ENCODE results near the gene SLC8A3. TPM values are rescaled to one million over a fixed set of nuclear protein-coding genes. Genes with fewer than 3 reads are reported as not detected.

Gene SLC8A3
- total RNA-seq, 1 experiment from 2014 or later = not detected

GRCh38 chr14:70069186-70069585 lies 119.6 kb downstream of the SLC8A3 start:
- no peak overlapping the region for H3K4me2 ChIP-seq (ENCODE audit: low read length)
- no peaks in the 10 kb centered on the region for H3K36me3 ChIP-seq (ENCODE audit: control insufficient read depth in 1 of 2, insufficient read depth in 2 of 2, low read length in 2 of 2)
- DNase-seq (ENCODE audit: low read depth, low spot score) (no peak), ATAC-seq (no peak)
- ChIA-PET RAD21 (ENCODE audit: low non-redundant PET in 1 of 2, low total read pairs in 2 of 2, uncharacterized antibody in 2 of 2, unreplicated experiment in 2 of 2) (no interaction called here), CTCF (no interaction called here), POLR2A (no interaction called here)
- no peaks in the 10 kb centered on the region for H3K79me2 ChIP-seq (ENCODE audit: insufficient read depth, low read length)
- no peak for TF ChIP-seq ELF1 (IDR thresholded peaks at IDR 0.05; ENCODE audit: borderline replicate concordance, low read depth)
- H3K4me1 ChIP-seq (ENCODE audit: control insufficient read depth in 1 of 2, insufficient read depth in 2 of 2, low read length in 2 of 2) = no peaks in the 10 kb centered on the region
- intact Hi-C loops (cut with micrococcal nuclease) = no loop called here
- H3K27ac ChIP-seq (ENCODE audit: low read depth, low read length) = no peak overlapping the region
- no peaks in the 10 kb centered on the region for H3K9me3 ChIP-seq (ENCODE audit: control insufficient read depth in 1 of 2, insufficient read depth in 1 of 2, low read depth in 1 of 2, low read length in 2 of 2)
- no peaks in the 10 kb centered on the region for H4K20me1 ChIP-seq (ENCODE audit: insufficient read depth)
- no peak overlapping the region for H3K4me3 ChIP-seq (replicated peaks in 1 of 2; ENCODE audit: low read depth in 1 of 2, low read length in 2 of 2)
- peaks cover 23% of the 10 kb centered on the region for H3K27me3 ChIP-seq (ENCODE audit: insufficient read depth, low read length)
- H2AFZ ChIP-seq (ENCODE audit: low read depth, low read length, poor library complexity, severe bottlenecking) = no peak overlapping the region
- no TSS peak for BruUV-seq (replicated peaks)
- no peaks in the 10 kb centered on the region for H3K9me2 ChIP-seq (ENCODE audit: insufficient read depth)
- no peak overlapping the region for H3K9ac ChIP-seq (ENCODE audit: low read length)

- no TSS peak for BruUV-seq (replicated peaks)
- Histone ChIP-seq H4K20me1 (ENCODE audit: insufficient read depth) (no peaks in the 10 kb centered on the region), H3K9ac (ENCODE audit: low read length) (no peak overlapping the region), H3K9me3 (ENCODE audit: control insufficient read depth in 1 of 2, insufficient read depth in 1 of 2, low read depth in 1 of 2, low read length in 2 of 2) (no peaks in the 10 kb centered on the region), H3K27ac (ENCODE audit: low read depth, low read length) (no peak overlapping the region), H3K9me2 (ENCODE audit: insufficient read depth) (no peaks in the 10 kb centered on the region), H3K79me2 (ENCODE audit: insufficient read depth, low read length) (no peaks in the 10 kb centered on the region), H3K4me1 (ENCODE audit: control insufficient read depth in 1 of 2, insufficient read depth in 2 of 2, low read length in 2 of 2) (no peaks in the 10 kb centered on the region), H3K36me3 (ENCODE audit: control insufficient read depth in 1 of 2, insufficient read depth in 2 of 2, low read length in 2 of 2) (no peaks in the 10 kb centered on the region), H3K27me3 (ENCODE audit: insufficient read depth, low read length) (peaks cover 23% of the 10 kb centered on the region), H2AFZ (ENCODE audit: low read depth, low read length, poor library complexity, severe bottlenecking) (no peak overlapping the region), H3K4me2 (ENCODE audit: low read length) (no peak overlapping the region), H3K4me3 (replicated peaks in 1 of 2; ENCODE audit: low read depth in 1 of 2, low read length in 2 of 2) (no peak overlapping the region)
- ATAC-seq (no peak), DNase-seq (ENCODE audit: low read depth, low spot score) (no peak)
- ChIA-PET CTCF (no interaction called here), POLR2A (no interaction called here), RAD21 (ENCODE audit: low non-redundant PET in 1 of 2, low total read pairs in 2 of 2, uncharacterized antibody in 2 of 2, unreplicated experiment in 2 of 2) (no interaction called here)
- TF ChIP-seq ZBTB33 (IDR thresholded peaks at IDR 0.05; ENCODE audit: extremely low read depth, insufficient replicate concordance, low read length) (no peak), CBX3 (IDR thresholded peaks at IDR 0.05; ENCODE audit: low read depth) (no peak), POLR2A (IDR thresholded peaks at IDR 0.05; ENCODE audit: borderline replicate concordance, extremely low read depth, insufficient read depth, insufficient read length) (no peak), EZH2 (IDR thresholded peaks at IDR 0.05) (no peak), JUND (IDR thresholded peaks at IDR 0.05) (no peak), EZH2phosphoT487 (IDR thresholded peaks at IDR 0.05; ENCODE audit: borderline replicate concordance) (no peak), CEBPB (IDR thresholded peaks at IDR 0.05; ENCODE audit: low read depth) (no peak), TCF7L2 (IDR thresholded peaks at IDR 0.05; ENCODE audit: borderline replicate concordance, extremely low read depth, insufficient read depth, insufficient read length) (no peak), POLR2AphosphoS5 (IDR thresholded peaks at IDR 0.05; ENCODE audit: low read depth, low read length) (no peak)
- intact Hi-C loops (cut with micrococcal nuclease) = no loop called here
These were observed 120.9 kb downstream of the SLC8A3 start for GRCh38 chr14:70067810-70068209.
